ENCODE results near the gene MCU.

Gene MCU

DNA sequence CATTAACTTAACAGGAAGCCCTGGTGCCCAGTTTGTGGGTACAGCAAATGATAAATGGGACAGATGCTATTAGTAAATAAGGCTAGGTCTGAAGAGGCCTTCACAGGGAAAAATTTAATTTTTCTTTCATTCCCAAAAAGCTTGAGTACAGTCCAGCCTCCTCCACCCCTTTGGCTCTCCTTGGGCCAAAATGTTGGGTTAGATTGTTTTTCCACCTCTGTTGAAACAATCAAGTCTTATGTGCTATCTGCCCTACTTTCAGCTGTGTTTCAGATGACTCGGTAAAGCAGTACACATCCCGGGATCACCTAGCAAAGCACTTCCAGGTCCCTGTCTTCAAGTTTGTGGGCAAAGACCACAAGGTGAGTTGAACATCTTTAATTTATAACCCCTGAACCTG lies 238.3 kb downstream of the MCU start:
- no peaks in the 10 kb centered on the region for H3K36me3 ChIP-seq (ENCODE audit: control insufficient read depth in 4 of 4, insufficient read depth in 4 of 4, low read length in 3 of 4)
- CTCF ChIA-PET: no interaction called here
- no peak overlapping the region for H3K4me3 ChIP-seq (ENCODE audit: control insufficient read depth in 1 of 7, extremely low read depth in 1 of 7, insufficient read depth in 4 of 7, low read depth in 2 of 7, low read length in 6 of 7)
- H3K4me1 ChIP-seq (ENCODE audit: control extremely low read depth in 1 of 4, control insufficient read depth in 4 of 4, insufficient read depth in 4 of 4, low read length in 3 of 4): peaks cover 0 to 3% (median 0%) of the 10 kb centered on the region in 4 experiments
- POLR2A ChIA-PET: interaction anchor here (0.6 kb wide), 1 partner anchor 90 kb away, joined by 3 read pairs; no protein-coding TSS in a partner anchor
- no peak overlapping the region for H3K27ac ChIP-seq (ENCODE audit: insufficient read depth in 1 of 2, low read depth in 1 of 2, low read length in 2 of 2, poor library complexity in 1 of 2, severe bottlenecking in 2 of 2)
- H3K27me3 ChIP-seq (replicated peaks in 2 of 5; ENCODE audit: control insufficient read depth in 4 of 5, insufficient read depth in 5 of 5, low read length in 4 of 5): no peaks in the 10 kb centered on the region
- DNase-seq: no peak
- no peaks in the 10 kb centered on the region for H3K9me3 ChIP-seq (ENCODE audit: control extremely low read depth in 1 of 5, control insufficient read depth in 4 of 5, insufficient read depth in 2 of 5, low read depth in 1 of 5, low read length in 4 of 5)
- WGBS (ENCODE audit: insufficient coverage): 96% methylated on average over 2 of the region's 2 CpGs

- no peak for DNase-seq
- Histone ChIP-seq H3K4me1 (ENCODE audit: control extremely low read depth in 1 of 4, control insufficient read depth in 4 of 4, insufficient read depth in 4 of 4, low read length in 3 of 4) (peaks cover 0 to 3% (median 0%) of the 10 kb centered on the region in 4 experiments), H3K4me3 (ENCODE audit: control insufficient read depth in 1 of 7, extremely low read depth in 1 of 7, insufficient read depth in 4 of 7, low read depth in 2 of 7, low read length in 6 of 7) (no peak overlapping the region), H3K27ac (ENCODE audit: insufficient read depth in 1 of 2, low read depth in 1 of 2, low read length in 2 of 2, poor library complexity in 1 of 2, severe bottlenecking in 2 of 2) (no peak overlapping the region), H3K27me3 (replicated peaks in 2 of 5; ENCODE audit: control insufficient read depth in 4 of 5, insufficient read depth in 5 of 5, low read length in 4 of 5) (no peaks in the 10 kb centered on the region), H3K36me3 (ENCODE audit: control insufficient read depth in 4 of 4, insufficient read depth in 4 of 4, low read length in 3 of 4) (no peaks in the 10 kb centered on the region), H3K9me3 (ENCODE audit: control extremely low read depth in 1 of 5, control insufficient read depth in 4 of 5, insufficient read depth in 2 of 5, low read depth in 1 of 5, low read length in 4 of 5) (no peaks in the 10 kb centered on the region)
- POLR2A ChIA-PET: no interaction called here
- CTCF ChIA-PET: no interaction called here
- WGBS (ENCODE audit: insufficient coverage): 95% methylated on average over 14 of the region's 20 CpGs
These were observed 240.5 kb downstream of the MCU start for GRCh38 chr10:72932259-72933015.

DNA sequence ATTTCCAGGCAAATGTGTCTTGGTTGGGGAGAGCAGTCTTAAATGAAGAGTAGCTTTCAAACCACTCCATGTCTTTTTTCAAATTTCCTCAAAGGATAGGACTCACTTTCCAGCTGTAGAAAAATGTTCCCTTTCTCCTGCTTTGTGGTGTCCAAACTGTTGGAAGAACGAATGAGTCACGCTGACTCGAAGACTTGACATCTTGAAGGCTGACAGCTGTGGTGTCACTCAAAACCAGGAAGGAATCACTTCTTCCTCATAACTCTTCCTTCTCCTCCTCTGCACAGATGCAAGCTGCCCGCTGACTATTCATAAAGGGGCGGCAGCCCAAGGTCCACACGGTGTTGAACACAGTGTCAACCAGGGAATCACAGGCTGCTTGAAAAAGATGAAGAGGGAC lies 243.4 kb downstream of the MCU start:
- Histone ChIP-seq H3K4me1 (ENCODE audit: control extremely low read depth in 1 of 4, control insufficient read depth in 4 of 4, insufficient read depth in 4 of 4, low read length in 3 of 4) (no peaks in the 10 kb centered on the region), H3K27ac (ENCODE audit: insufficient read depth in 1 of 2, low read depth in 1 of 2, low read length in 2 of 2, poor library complexity in 1 of 2, severe bottlenecking in 2 of 2) (no peak overlapping the region), H3K36me3 (ENCODE audit: control insufficient read depth in 4 of 4, insufficient read depth in 4 of 4, low read length in 3 of 4) (no peaks in the 10 kb centered on the region), H3K9me3 (ENCODE audit: control extremely low read depth in 1 of 5, control insufficient read depth in 4 of 5, insufficient read depth in 2 of 5, low read depth in 1 of 5, low read length in 4 of 5) (no peaks in the 10 kb centered on the region), H3K27me3 (replicated peaks in 2 of 5; ENCODE audit: control insufficient read depth in 4 of 5, insufficient read depth in 5 of 5, low read length in 4 of 5) (no peaks in the 10 kb centered on the region), H3K4me3 (ENCODE audit: control insufficient read depth in 1 of 7, extremely low read depth in 1 of 7, insufficient read depth in 4 of 7, low read depth in 2 of 7, low read length in 6 of 7) (no peak overlapping the region)
- WGBS (ENCODE audit: insufficient coverage): 91% methylated on average over 4 of the region's 6 CpGs
- DNase-seq: no peak
- ChIA-PET POLR2A (no interaction called here), CTCF (interaction anchor here (0.6 to 0.9 kb wide), 2 partner anchors 13 to 1743 kb away, joined by 3 read pairs; no protein-coding TSS in a partner anchor)

Data from common myeloid progenitor, CD34-positive (primary cell).